ENCODE results near the gene KLHDC8A. TPM values are rescaled to one million over a fixed set of nuclear protein-coding genes. Genes with fewer than 3 reads are reported as not detected.
A peak's percentile ranks its signal among the peaks of the same experiment; 100 is the strongest.

Gene KLHDC8A
- total and polyA plus RNA-seq, 2 of the 13 experiments (the other 11 are each of a cell fraction or from before 2014, with no cell fraction given), result not detected

DNA sequence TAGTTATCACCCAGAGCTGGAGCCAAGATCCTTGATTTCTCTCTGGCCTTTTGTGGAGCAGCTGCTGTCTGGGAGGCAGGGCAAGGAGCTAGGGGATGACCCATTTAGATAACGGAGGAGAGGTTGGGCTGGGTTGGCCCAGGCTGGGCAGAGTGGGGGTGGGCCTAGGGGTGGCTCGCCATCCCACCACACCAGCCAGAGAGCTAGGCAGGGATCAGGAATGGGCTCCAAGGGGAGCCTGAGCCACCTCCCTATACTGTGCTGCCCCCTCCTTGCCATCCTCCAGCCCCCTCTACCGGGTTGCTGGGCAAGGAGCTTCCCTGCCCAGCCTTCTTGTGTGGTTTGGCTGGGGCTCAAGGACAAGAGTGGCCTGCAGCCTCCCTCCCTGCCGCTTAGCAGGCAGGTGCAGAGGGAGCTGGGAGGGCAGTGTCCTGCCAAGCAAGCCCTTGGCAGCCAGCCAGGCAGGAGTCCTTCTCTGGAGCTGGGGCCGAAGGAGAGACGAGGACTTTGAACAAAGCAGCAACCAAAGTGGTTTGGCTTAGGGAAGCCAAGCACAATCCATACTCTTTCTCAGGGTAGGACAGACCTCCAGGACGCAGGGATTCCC, 39.3 kb downstream of the KLHDC8A start (continued):
- TF ChIP-seq REXO4 (CRISPR knock-in tag; IDR thresholded peaks at IDR 0.05; ENCODE audit: borderline replicate concordance) (0 out of 2 replicates have a peak, but pooled peaks have one; percentile 35), IKZF4 (CRISPR knock-in tag; IDR thresholded peaks at IDR 0.05; ENCODE audit: borderline replicate concordance, low read depth, not compliant biosample characterization) (no peak), XRCC5 (optimal IDR thresholded peaks at IDR 0.05; ENCODE audit: low read length) (peak; percentile 85), KDM6A (CRISPR knock-in tag; IDR thresholded peaks at IDR 0.05; ENCODE audit: low read depth) (peak; percentile 61), CHCHD3 (CRISPR knock-in tag; IDR thresholded peaks at IDR 0.05) (no peak), SAFB2 (CRISPR knock-in tag; IDR thresholded peaks at IDR 0.05; ENCODE audit: borderline replicate concordance, low read depth) (0 out of 2 replicates have a peak, but pooled peaks have one; percentile 53), CBFB (CRISPR knock-in tag; IDR thresholded peaks at IDR 0.05) (peak; percentile 44; the same call in 1 of the 2 replicates), NR1H2 (CRISPR knock-in tag; IDR thresholded peaks at IDR 0.05; ENCODE audit: borderline replicate concordance, low read depth) (no peak), ZNF253 (CRISPR knock-in tag; IDR thresholded peaks at IDR 0.05; ENCODE audit: borderline replicate concordance) (0 out of 2 replicates have a peak, but pooled peaks have one; percentile 38), MTF2 (CRISPR knock-in tag; IDR thresholded peaks at IDR 0.05; ENCODE audit: borderline replicate concordance) (0 out of 2 replicates have a peak, but pooled peaks have one; percentile 50), ZNF263 (CRISPR knock-in tag; IDR thresholded peaks at IDR 0.05) (0 out of 2 replicates have a peak, but pooled peaks have one; percentile 35), HNF4A (CRISPR knock-in tag; IDR thresholded peaks at IDR 0.05) (peak; percentile 78), RXRB (CRISPR knock-in tag; IDR thresholded peaks at IDR 0.05; ENCODE audit: borderline replicate concordance) (0 out of 2 replicates have a peak, but pooled peaks have one; percentile 35), ZNF75D (CRISPR knock-in tag; IDR thresholded peaks at IDR 0.05; ENCODE audit: borderline replicate concordance) (no peak), MEIS1 (CRISPR knock-in tag; IDR thresholded peaks at IDR 0.05; ENCODE audit: borderline replicate concordance) (0 out of 2 replicates have a peak, but pooled peaks have one; percentile 28), YEATS2 (CRISPR knock-in tag; IDR thresholded peaks at IDR 0.05; ENCODE audit: borderline replicate concordance) (0 out of 2 replicates have a peak, but pooled peaks have one; percentile 8), ZFP36 (IDR thresholded peaks at IDR 0.05; ENCODE audit: borderline replicate concordance, low read depth, low read length, partially characterized antibody) (no peak)
- TF ChIP-seq, protein P1, sequence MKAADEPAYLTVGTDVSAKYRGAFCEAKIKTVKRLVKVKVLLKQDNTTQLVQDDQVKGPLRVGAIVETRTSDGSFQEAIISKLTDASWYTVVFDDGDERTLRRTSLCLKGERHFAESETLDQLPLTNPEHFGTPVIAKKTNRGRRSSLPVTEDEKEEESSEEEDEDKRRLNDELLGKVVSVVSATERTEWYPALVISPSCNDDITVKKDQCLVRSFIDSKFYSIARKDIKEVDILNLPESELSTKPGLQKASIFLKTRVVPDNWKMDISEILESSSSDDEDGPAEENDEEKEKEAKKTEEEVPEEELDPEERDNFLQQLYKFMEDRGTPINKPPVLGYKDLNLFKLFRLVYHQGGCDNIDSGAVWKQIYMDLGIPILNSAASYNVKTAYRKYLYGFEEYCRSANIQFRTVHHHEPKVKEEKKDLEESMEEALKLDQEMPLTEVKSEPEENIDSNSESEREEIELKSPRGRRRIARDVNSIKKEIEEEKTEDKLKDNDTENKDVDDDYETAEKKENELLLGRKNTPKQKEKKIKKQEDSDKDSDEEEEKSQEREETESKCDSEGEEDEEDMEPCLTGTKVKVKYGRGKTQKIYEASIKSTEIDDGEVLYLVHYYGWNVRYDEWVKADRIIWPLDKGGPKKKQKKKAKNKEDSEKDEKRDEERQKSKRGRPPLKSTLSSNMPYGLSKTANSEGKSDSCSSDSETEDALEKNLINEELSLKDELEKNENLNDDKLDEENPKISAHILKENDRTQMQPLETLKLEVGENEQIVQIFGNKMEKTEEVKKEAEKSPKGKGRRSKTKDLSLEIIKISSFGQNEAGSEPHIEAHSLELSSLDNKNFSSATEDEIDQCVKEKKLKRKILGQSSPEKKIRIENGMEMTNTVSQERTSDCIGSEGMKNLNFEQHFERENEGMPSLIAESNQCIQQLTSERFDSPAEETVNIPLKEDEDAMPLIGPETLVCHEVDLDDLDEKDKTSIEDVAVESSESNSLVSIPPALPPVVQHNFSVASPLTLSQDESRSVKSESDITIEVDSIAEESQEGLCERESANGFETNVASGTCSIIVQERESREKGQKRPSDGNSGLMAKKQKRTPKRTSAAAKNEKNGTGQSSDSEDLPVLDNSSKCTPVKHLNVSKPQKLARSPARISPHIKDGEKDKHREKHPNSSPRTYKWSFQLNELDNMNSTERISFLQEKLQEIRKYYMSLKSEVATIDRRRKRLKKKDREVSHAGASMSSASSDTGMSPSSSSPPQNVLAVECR (CRISPR knock-in tag; IDR thresholded peaks at IDR 0.05; ENCODE audit: borderline replicate concordance), result peak; percentile 33; the same call in 1 of the 2 replicates
- TF ChIP-seq, protein P2, sequence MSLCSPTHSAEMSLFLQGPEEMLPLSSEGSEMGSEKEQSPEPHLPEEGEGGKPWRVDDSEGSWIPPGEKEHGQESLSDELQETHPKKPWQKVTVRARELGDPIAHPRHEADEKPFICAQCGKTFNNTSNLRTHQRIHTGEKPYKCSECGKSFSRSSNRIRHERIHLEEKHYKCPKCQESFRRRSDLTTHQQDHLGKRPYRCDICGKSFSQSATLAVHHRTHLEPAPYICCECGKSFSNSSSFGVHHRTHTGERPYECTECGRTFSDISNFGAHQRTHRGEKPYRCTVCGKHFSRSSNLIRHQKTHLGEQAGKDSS (CRISPR knock-in tag; IDR thresholded peaks at IDR 0.05; ENCODE audit: borderline replicate concordance, low read depth), result 0 out of 2 replicates have a peak, but pooled peaks have one; percentile 30
- TF ChIP-seq, protein P3, sequence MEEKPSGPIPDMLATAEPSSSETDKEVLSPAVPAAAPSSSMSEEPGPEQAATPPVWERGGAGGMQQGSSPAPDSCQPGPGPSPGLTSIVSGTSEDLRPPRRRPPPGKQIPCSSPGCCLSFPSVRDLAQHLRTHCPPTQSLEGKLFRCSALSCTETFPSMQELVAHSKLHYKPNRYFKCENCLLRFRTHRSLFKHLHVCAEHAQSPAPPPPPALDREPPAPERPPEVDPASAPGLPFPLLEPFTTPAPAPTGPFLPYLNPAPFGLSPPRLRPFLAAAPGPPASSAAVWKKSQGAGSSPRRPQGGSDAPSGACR (CRISPR knock-in tag; IDR thresholded peaks at IDR 0.05), result no peak
- TF ChIP-seq, protein P4, sequence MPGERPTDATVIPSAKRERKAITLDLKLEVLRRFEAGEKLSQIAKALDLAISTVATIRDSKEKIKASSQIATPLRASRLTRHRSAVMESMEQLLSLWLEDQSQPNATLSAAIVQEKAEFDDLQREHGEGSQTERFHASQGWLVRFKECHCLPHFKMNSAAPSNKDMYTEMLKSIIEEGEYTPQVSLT (CRISPR knock-in tag; IDR thresholded peaks at IDR 0.05; ENCODE audit: borderline replicate concordance, low read depth), result no peak

Data from HepG2 (cell line).